Neural crest cell (in vitro differentiated cells): Measurements from ENCODE around the gene ECM1. TPM values are rescaled to one million over a fixed set of nuclear protein-coding genes. Genes with fewer than 3 reads are reported as not detected.
A peak's percentile ranks its signal among the peaks of the same experiment; 100 is the strongest.

ENCODE experiments used
- DNase-seq: peaks from one replicate; pipeline ENCODE4 v3.0.0; 2021; ENCODE audit warnings: low read depth, mixed read lengths, low spot score
- H3K27ac Mint-ChIP-seq: one replicate; pipeline ENCODE4 v1.8.0; 2021; ENCODE audit warnings: mild to moderate bottlenecking, mixed read lengths; ENCODE audit not compliant: unreplicated experiment
- H3K27me3 Mint-ChIP-seq: 2 replicates; pipeline ENCODE4 v1.8.0; 2021; ENCODE audit warnings: low read depth, mild to moderate bottlenecking, mixed read lengths
- H3K36me3 Mint-ChIP-seq: 2 replicates; pipeline ENCODE4 v1.8.0; 2021; ENCODE audit warnings: low read depth, mild to moderate bottlenecking, mixed read lengths
- H3K4me1 Mint-ChIP-seq: 2 replicates; pipeline ENCODE4 v1.8.0; 2021; ENCODE audit warnings: mixed read lengths
- H3K4me3 Mint-ChIP-seq: one replicate; pipeline ENCODE4 v1.8.0; 2021; ENCODE audit warnings: mild to moderate bottlenecking, mixed read lengths
- H3K9me3 Mint-ChIP-seq: 2 replicates; pipeline ENCODE4 v1.8.0; 2021; ENCODE audit warnings: mixed read lengths
- total RNA-seq: library from RNA; stranded (reverse); gene quantifications from 2 replicates; pipeline ENCODE4 v1.2.1, GENCODE V29; 2021
- TF ChIP-seq, protein P1 (sequence below): fragments of 200-600 bp; sonication (generic); conservative IDR thresholded peaks from 2 replicates; pipeline ENCODE4 v1.5.0; 2021; ENCODE audit warnings: antibody characterized with exemption, mild to moderate bottlenecking

The ECM1 gene
- total RNA-seq, 1 donor from 2014 or later: 5.5 TPM

DNA sequence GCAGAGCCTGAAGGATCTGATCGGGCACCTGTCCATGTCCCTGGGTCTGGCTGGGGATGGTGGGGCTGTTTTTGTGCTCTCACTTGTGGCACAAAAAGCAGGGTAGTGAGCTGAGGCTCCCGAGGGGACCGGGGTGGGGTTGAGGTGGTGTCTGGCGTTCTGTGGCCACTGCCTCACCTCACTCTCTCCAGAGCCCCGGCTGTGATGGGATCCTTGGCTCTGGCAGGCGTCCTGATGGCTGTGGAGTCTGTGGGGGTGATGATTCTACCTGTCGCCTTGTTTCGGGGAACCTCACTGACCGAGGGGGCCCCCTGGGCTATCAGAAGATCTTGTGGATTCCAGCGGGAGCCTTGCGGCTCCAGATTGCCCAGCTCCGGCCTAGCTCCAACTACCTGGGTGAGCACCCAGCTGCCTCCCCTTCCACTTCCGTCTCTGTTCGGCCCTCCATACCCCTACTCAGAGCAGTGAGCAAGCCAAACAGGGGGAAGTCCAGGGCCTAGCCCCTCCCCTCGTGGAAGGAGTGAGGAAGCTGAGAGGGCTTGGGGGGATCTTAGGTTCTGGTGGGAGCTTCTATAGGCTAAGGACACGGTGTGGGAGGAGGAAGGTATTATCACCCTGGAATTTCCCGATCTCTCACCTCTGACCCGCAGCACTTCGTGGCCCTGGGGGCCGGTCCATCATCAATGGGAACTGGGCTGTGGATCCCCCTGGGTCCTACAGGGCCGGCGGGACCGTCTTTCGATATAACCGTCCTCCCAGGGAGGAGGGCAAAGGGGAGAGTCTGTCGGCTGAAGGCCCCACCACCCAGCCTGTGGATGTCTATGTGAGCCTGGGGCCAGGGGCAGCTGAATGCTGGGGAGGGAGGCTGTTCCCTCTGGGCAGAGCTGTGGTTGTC lies 48.3 kb downstream of the ECM1 start:
- Mint-ChIP-seq H3K36me3 (no peaks in the 10 kb centered on the region), H3K27me3 (peaks cover 7% of the 10 kb centered on the region), H3K4me3 (no peak overlapping the region), H3K27ac (no peak overlapping the region), H3K9me3 (no peaks in the 10 kb centered on the region), H3K4me1 (peaks cover 27% of the 10 kb centered on the region)
- TF ChIP-seq, protein P1, sequence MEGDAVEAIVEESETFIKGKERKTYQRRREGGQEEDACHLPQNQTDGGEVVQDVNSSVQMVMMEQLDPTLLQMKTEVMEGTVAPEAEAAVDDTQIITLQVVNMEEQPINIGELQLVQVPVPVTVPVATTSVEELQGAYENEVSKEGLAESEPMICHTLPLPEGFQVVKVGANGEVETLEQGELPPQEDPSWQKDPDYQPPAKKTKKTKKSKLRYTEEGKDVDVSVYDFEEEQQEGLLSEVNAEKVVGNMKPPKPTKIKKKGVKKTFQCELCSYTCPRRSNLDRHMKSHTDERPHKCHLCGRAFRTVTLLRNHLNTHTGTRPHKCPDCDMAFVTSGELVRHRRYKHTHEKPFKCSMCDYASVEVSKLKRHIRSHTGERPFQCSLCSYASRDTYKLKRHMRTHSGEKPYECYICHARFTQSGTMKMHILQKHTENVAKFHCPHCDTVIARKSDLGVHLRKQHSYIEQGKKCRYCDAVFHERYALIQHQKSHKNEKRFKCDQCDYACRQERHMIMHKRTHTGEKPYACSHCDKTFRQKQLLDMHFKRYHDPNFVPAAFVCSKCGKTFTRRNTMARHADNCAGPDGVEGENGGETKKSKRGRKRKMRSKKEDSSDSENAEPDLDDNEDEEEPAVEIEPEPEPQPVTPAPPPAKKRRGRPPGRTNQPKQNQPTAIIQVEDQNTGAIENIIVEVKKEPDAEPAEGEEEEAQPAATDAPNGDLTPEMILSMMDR: no peak
- no peak for DNase-seq

DNA sequence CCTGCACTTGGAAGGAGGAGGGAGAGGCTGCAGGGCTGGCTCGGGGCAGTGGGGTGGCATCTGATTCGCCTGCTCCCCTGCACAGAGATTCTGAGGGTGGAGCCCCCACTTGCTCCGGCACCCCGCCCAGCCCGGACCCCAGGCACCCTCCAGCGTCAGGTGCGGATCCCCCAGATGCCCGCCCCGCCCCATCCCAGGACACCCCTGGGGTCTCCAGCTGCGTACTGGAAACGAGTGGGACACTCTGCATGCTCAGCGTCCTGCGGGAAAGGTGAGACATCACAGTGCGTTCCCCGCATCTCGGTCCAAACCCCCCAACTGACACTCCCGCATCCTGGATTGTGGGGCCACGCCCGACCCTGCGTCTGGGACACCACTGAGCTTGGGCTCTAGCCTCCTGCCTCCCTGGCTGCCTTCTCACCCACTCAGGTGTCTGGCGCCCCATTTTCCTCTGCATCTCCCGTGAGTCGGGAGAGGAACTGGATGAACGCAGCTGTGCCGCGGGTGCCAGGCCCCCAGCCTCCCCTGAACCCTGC lies 49.2 kb downstream of the ECM1 start:
- TF ChIP-seq, protein P1: no peak
- Mint-ChIP-seq H3K27ac (no peak overlapping the region), H3K9me3 (no peaks in the 10 kb centered on the region), H3K27me3 (peaks cover 3% of the 10 kb centered on the region), H3K4me3 (no peak overlapping the region), H3K36me3 (no peaks in the 10 kb centered on the region), H3K4me1 (peaks cover 31% of the 10 kb centered on the region)
- DNase-seq: no peak

DNA sequence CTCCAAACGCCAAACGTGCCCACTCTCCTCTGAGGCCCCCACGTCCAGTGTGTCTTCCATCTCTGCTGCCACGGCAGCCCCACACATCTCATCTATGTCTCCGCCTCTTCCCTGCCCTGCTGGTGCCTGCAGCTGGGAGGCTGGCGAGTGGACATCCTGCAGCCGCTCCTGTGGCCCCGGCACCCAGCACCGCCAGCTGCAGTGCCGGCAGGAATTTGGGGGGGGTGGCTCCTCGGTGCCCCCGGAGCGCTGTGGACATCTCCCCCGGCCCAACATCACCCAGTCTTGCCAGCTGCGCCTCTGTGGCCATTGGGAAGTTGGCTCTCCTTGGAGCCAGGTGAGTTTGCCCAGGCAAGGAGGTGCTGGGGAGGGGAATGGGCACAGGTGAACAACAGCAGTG lies 49.9 kb downstream of the ECM1 start:
- peaks cover 34% of the 10 kb centered on the region for H3K4me1 Mint-ChIP-seq
- H3K4me3 Mint-ChIP-seq: peak overlapping the region; percentile 19
- H3K27ac Mint-ChIP-seq: peak overlapping the region; percentile 50
- TF ChIP-seq, protein P1: no peak
- no peaks in the 10 kb centered on the region for H3K36me3 Mint-ChIP-seq
- no peaks in the 10 kb centered on the region for H3K9me3 Mint-ChIP-seq
- H3K27me3 Mint-ChIP-seq: no peaks in the 10 kb centered on the region
- no peak for DNase-seq

DNA sequence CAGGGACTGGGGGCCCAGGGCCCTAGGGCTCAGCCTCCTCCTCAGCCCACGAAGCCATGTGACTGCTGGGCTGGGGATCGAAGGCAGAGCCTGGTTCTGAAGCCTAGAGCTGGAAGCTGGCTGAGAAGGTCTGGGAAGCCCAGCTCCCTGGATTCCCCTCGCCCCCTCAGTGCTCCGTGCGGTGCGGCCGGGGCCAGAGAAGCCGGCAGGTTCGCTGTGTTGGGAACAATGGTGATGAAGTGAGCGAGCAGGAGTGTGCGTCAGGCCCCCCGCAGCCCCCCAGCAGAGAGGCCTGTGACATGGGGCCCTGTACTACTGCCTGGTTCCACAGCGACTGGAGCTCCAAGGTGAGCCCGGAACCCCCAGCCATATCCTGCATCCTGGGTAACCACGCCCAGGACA lies 50.4 kb downstream of the ECM1 start:
- no peak for DNase-seq
- Mint-ChIP-seq H3K36me3 (no peaks in the 10 kb centered on the region), H3K27me3 (no peaks in the 10 kb centered on the region), H3K4me1 (peaks cover 39% of the 10 kb centered on the region), H3K27ac (no peak overlapping the region), H3K4me3 (peak overlapping the region; percentile 19), H3K9me3 (no peaks in the 10 kb centered on the region)
- TF ChIP-seq, protein P1: no peak

DNA sequence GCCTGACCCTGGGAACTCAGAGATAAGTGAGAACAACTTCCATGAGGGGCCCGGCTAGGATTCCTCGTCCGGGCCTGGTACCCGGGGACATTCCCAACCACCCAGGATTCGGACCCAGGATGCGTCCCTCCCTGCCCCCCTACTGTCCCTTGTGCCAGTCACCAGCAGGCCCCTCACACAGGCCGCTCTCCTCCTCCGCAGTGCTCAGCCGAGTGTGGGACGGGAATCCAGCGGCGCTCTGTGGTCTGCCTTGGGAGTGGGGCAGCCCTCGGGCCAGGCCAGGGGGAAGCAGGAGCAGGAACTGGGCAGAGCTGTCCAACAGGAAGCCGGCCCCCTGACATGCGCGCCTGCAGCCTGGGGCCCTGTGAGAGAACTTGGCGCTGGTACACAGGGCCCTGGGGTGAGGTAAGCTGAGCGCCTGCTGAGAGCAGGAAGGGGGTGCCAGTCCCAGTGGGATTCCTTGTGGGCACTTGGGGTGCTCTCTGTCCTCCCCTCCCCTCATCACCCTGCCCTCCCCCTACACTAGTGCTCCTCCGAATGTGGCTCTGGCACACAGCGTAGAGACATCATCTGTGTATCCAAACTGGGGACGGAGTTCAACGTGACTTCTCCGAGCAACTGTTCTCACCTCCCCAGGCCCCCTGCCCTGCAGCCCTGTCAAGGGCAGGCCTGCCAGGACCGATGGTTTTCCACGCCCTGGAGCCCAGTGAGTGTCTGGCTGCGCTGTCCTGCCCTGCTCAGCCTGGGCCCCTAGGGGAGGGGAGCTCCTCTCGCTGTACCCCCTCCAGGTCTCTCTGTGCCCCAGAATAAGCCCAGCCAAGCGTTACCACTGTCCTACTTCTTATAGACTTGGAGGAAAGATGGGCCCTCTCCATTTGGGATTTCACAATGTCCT lies 51.1 kb downstream of the ECM1 start:
- no peaks in the 10 kb centered on the region for H3K36me3 Mint-ChIP-seq
- TF ChIP-seq, protein P1: no peak
- H3K4me1 Mint-ChIP-seq: peaks cover 46% of the 10 kb centered on the region
- DNase-seq: no peak
- peak overlapping the region; percentile 19 for H3K4me3 Mint-ChIP-seq
- H3K27me3 Mint-ChIP-seq: no peaks in the 10 kb centered on the region
- no peak overlapping the region for H3K27ac Mint-ChIP-seq
- H3K9me3 Mint-ChIP-seq: no peaks in the 10 kb centered on the region
